Nucleus accumbens (tissue), 56 donors: ENCODE measurements around the gene MFAP1.

Experiments
- DNase-seq, 56 donors: peaks; one replicate each; lab custom pipeline; 2025; lab: John Stamatoyannopoulos, UW

Gene MFAP1

DNA sequence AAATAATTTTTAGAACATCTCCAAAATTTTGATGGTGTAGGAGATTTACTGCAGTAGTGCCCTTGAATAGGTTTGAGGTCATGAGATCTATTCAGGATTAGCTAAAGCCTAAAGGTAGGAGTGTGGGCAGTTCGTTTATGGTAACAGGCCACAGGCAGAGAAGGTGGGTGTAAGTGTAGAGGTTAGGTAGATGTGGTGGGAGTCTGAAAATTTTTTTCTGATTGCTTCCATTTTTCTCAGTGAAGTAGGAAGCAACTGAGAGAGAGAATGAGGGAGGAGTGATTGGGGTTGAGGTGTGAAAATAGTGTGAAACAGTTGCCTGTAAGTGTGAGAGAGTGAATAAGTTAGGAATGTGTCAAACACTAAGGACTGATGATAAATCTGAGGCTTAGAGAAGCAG, 45.5 kb downstream of the MFAP1 start:
- DNase-seq: no peak

DNA sequence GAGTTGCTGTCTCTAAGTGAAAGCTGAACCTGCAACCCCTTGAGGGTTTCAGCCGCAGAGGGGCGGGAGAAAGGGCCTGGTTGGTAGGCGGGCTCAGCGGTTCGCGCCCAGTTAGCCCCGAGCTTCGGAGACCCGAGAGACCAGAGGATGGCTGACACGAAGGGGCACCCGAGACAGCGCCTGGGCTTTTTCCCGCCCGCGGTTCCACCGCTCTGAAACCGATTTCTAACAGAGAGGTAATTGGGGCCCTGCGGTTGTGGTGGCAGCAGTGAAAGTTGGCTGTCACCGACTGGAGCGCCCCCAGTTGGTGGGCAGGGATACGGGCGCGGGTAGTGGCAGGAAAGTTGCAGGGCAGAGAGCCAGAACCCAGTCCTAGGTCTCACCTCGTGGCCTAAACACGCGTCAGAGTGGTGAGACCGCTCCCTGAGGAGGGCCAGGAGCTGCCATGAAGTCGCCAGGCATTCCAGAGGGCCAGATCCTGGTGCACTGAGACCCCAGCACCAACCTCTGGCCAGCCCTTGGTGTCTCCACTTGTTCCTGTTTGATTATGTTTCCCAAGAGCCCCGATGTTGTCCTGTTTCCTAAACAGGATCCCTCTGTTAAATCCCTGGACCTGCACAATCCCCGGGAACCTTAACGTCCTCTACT, 47.1 kb downstream of the MFAP1 start:
- DNase-seq: peak in 44 of 56 donors; percentile 26 to 74 (median 54)

DNA sequence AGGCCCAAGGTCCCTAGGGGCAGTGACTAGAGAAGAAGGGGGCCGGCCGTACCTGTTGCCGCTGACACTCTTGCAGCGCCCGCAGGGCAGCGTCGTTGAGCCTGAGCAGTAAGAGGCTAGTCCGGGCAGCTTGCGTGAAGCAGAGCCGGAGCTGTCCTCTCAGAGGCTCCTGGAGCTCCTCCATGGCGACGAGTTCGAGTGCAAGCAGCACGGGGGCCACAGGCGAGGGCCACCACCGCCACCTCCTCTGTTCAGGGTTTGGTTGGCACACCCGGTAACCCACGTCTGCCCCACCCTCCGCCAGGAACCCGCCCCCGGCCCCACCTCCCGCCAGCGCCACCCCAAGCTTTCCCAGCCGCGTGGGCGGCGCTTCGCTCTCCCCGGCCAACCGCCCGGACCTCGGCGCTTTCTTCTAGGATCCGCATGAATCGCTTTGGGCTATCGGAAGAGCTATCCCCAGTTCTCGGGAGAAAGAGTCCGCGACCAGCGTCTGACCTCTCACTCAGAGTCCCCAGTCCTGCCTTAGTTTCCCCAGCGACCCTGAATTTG, 47.7 kb downstream of the MFAP1 start, which contains the start of gene ELL3:
ELL3 (minus strand) TSS at position 249 of the 549 bp plus-strand sequence; CDS start at position 184, 65 bp downstream.
- DNase-seq: peak in 42 of 56 donors; percentile 15 to 73 (median 48)

DNA sequence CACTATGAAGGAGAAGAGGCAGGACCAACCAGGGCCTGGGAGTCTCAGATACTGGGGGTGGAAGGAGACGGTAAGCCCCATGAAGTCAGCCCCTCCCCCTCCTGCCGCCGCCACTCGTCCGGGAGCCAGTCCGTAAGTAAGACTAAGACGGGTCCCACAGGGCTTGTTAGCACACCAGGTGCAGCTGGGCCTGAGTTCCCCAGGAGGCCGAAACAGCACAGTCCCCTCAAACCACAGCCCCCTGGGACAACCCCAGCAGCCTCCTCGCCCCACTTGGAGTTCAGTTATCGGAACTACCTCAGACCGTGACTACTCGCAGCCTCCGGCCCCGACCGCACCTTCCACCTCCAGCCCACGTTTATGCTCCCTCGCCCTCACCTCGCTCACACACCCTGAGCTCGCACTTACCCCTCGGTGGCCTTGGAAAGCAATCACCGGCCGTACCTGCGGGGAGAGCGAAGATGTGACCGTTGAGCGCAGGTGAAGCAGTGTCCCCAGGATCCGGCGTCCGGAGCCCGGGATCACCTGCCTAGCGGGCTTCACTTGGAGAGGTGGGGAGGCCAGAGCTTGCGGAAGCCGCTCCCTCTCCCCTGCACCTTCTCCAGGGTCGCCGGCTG, 48.3 kb downstream of the MFAP1 start:
- DNase-seq: peak in 2 of 56 donors; percentile 12 to 31

DNA sequence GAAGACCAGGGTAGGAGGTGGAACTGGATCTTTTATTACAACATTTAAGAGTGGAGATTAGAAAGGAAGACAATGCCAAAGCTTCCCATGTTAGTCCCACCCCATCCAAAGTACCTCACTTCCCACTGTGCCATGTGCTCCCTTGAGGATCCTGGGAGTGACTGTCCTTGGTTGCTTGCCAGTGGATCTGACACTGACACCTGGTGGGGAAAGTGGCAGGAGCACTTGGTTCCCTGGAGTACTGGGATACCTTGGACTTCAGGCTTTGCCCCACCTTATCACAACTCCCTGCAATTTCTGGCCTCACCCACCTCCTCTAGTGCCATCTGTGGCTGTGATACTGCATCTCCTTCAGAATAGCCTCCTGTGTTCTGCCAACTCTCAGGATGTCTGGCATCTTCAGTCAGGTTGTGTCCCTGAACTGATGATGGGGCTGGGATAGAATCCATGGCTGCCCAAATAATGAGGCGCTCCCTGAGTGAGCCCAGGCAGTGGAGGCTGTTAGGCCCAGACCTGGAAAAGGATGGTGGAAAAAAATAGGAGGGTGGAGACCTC, 49.0 kb downstream of the MFAP1 start:
- peak in 10 of 56 donors; percentile 5 to 39 (median 20) for DNase-seq

DNA sequence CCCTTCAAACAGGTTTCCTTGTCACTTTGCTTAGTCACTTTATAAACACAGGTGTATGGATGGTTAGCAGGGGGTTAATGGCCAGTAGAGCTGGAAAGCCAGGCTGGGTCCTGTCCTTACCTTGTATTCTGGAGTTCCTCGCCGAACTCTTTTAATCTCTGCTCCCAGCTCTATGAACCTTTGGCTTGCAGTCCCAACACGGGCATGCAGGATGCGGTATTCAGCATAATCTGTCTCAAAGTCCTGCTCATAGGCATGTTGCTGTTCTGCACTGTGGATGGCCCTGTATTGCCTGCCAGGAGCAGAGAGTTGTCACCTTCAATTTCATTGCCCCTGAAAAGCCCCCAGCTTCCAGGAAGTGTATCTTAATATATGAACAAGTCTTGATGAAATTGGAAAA, 50.4 kb downstream of the MFAP1 start:
- DNase-seq: no peak

DNA sequence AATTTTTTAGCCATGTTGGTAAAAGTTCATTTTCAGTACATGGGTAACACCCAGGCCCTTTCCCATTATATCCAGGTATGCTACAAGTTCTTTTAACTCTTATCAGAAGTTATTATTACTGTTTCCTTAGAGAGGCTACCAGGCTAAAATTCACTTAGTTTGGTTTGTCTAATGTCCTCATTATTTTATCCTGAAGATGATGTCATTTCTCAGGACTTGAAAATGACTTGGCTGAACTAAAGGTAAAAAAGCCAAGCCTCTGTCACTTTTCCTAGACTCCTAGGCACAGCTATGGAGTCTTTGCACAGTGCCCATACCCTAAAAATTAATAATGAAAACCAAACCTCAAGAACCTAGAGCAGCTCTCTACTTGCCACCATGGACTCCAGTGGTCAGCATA, 51.9 kb downstream of the MFAP1 start:
- no peak for DNase-seq

DNA sequence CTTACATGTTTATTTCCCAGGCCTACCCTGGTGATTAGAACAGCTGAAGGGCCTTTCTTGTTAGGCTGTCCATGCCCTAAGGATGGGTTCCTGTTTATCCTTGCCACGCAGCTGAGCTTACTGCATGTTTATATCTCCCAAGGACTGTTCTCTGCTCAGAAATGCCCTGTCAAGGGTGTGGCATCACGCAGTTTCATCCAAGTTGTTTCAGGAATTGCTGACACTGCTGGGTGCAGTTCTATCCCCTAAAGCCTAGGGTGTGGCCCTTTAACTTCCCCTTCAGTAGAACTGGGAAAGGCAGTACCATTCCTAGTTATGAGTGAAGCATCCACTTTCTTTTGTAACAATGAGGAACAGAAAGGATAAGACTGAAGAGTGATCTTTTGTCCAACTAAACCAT, 52.7 kb downstream of the MFAP1 start:
- no peak for DNase-seq

DNA sequence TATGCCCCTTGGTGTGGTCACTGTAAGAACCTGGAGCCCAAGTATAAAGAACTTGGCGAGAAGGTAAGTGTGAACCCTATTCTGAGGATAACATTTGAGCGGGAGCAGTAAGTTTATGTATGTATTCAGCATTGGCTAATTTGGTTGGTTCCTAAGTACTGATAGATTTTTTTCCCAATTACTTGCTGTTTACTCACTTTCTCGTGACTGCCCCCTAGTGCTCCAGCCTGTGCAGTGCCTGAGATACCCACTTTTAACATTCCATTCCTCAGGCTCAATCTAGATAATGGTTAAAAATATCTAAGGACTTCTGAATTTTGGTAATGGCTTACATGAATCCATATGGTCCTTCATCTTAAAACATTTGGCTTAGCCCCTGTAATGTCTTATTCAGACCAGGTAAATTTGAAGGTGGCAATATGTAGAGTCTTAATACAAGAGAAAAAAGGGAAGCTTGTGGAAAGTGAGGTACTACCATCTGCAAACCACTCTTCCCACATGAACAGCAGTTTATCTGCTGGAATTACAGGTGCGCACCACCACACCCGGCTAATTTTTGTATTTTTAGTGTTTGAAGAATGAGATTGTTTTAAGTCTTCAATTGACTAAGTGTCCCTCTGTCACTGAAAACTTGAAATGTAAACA, 54.8 kb downstream of the MFAP1 start:
- peak in 25 of 56 donors; percentile 2 to 77 (median 17) for DNase-seq

DNA sequence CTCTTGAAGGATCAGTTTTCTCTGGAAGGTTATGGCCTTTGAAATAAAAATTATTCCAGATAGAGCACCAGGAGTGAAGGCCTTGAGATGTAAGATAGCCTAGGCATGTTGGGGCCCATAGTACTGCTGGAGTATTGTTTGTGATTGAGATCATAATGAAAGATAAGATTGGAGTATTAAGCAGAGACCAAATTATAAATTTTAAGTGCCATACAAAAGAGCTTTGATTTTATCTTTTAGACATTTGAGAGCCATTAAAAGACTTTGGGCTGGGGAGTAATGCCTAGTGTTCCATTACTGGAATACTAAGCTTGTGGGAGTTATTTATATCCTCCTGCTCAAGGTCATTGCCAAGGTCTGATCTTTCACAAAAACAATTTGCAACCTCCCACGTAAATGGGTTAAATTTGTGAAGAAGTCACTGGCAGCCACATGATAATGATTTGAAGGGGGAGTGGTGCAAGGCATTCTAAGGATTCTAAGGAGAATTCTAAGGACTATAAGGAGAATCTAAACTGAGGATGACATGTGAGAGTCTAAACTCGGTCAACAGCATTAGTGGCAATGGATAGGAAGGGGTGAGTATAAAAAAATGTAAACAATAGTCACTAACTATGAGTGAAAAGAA, 60.6 kb downstream of the MFAP1 start:
- DNase-seq: no peak

DNA sequence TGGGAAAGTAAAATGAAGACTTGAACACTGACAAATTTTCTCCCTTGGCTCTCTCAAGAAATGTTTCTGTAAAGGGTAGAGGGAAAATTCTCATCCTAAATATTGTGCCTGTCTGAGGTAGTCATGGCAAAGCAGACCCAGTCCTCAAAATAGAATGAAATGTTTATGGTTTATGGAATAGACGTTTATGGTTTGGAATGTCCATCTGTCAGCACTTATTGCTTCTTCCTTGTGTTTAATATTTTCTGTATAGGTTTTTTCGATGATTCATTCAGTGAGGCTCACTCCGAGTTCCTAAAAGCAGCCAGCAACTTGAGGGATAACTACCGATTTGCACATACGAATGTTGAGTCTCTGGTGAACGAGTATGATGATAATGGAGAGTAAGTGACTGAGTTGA, 61.7 kb downstream of the MFAP1 start:
- DNase-seq: no peak
